Prostate gland (tissue), 2 donors: Measurements from ENCODE around the gene C13orf42.

Experiments used
- POLR2A ChIP-seq: fragments of 450-650 bp; IDR thresholded peaks from one replicate; pipeline ENCODE4 v1.6.1; 2016; ENCODE audit warnings: antibody characterized with exemption, mild to moderate bottlenecking
- POLR2AphosphoS5 ChIP-seq: sonication (generic); formaldehyde crosslinking; IDR thresholded peaks from one replicate; pipeline ENCODE4 v1.6.1; 2017; ENCODE audit warnings: antibody characterized with exemption
- TF ChIP-seq, protein P1 (sequence below), 4 experiments: fragments of 200-600 bp in 2 of 4; fragments of 450-650 bp in 2 of 4; sonication (generic) in 2 of 4; IDR thresholded peaks; 1 replicate in 3 of 4; 2 replicates in 1 of 4; pipeline ENCODE4 v1.5.1; 2016 to 2019; ENCODE audit warnings: antibody characterized with exemption in 4 of 4, mild to moderate bottlenecking in 2 of 4, moderate library complexity in 2 of 4

DNA sequence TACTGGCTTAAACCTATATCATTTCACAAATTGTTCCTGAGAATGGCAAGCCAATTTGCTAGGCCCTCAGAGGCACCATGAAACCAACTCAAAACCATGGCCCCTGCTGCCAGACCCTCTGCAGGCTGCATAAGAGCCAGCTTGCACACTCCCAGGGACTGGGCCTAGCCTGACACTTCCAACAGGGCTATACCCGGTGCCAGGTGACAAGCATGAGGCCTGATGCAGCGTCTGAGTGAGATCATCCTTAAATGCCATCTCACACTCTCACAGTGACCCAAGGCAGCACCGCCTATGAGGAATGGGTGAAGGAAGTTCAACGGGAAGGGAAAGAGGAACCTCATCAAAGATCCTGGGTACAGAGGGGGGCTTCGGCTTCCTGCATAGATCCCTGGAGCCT lies 65.6 kb downstream of the C13orf42 start:
- TF ChIP-seq, protein P1, sequence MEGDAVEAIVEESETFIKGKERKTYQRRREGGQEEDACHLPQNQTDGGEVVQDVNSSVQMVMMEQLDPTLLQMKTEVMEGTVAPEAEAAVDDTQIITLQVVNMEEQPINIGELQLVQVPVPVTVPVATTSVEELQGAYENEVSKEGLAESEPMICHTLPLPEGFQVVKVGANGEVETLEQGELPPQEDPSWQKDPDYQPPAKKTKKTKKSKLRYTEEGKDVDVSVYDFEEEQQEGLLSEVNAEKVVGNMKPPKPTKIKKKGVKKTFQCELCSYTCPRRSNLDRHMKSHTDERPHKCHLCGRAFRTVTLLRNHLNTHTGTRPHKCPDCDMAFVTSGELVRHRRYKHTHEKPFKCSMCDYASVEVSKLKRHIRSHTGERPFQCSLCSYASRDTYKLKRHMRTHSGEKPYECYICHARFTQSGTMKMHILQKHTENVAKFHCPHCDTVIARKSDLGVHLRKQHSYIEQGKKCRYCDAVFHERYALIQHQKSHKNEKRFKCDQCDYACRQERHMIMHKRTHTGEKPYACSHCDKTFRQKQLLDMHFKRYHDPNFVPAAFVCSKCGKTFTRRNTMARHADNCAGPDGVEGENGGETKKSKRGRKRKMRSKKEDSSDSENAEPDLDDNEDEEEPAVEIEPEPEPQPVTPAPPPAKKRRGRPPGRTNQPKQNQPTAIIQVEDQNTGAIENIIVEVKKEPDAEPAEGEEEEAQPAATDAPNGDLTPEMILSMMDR (IDR thresholded peaks at IDR 0.05) = no peak
- TF ChIP-seq POLR2A = no peak
- no peak for TF ChIP-seq POLR2AphosphoS5
